Activated CD8-positive, alpha-beta memory T cell treated with anti-CD3 and anti-CD28 coated beads for 24 hours (primary cell): ENCODE data around the gene ULK4.
"Not testable (repeated sequence)": the region's sequence is repeated elsewhere in the genome, so short reads cannot be mapped to it uniquely, and the experiment has no call there.

ENCODE experiments used
- DNase-seq: peaks from one replicate; pipeline ENCODE4 v3.0.0-alpha.2; 2020

ULK4 gene

GRCh38 chr3:41556245-41556644 is 405.7 kb downstream of the ULK4 start:
- DNase-seq, result not testable (repeated sequence)

- DNase-seq, result no peak
These were observed 428.9 kb downstream of the ULK4 start for GRCh38 chr3:41532976-41533375.

GRCh38 chr3:41526995-41527573 is 434.8 kb downstream of the ULK4 start:
- no peak for DNase-seq

GRCh38 chr3:41525303-41526064 is 436.4 kb downstream of the ULK4 start:
- DNase-seq, result no peak

GRCh38 chr3:41523897-41524296 is 438.0 kb downstream of the ULK4 start:
- no peak for DNase-seq

GRCh38 chr3:41522612-41523011 is 439.3 kb downstream of the ULK4 start:
- DNase-seq, result no peak

GRCh38 chr3:41521010-41521655 is 440.8 kb downstream of the ULK4 start:
- no peak for DNase-seq

GRCh38 chr3:41519746-41520145 is 442.2 kb downstream of the ULK4 start:
- no peak for DNase-seq

- DNase-seq, result no peak
These were observed 443.3 kb downstream of the ULK4 start for GRCh38 chr3:41518626-41519025.

GRCh38 chr3:41508063-41508696 is 453.7 kb downstream of the ULK4 start:
- DNase-seq, result no peak

- no peak for DNase-seq
These were observed 454.4 kb downstream of the ULK4 start for GRCh38 chr3:41507336-41508062.

- no peak for DNase-seq
These were observed 457.8 kb downstream of the ULK4 start for GRCh38 chr3:41503998-41504623.

- no peak for DNase-seq
These were observed 459.4 kb downstream of the ULK4 start for GRCh38 chr3:41502481-41502880.

GRCh38 chr3:41502023-41502422 is 459.9 kb downstream of the ULK4 start:
- no peak for DNase-seq

GRCh38 chr3:41498847-41499246 is 463.1 kb downstream of the ULK4 start:
- DNase-seq, result no peak

GRCh38 chr3:41490360-41490759 is 471.5 kb downstream of the ULK4 start:
- DNase-seq, result no peak

- DNase-seq, result no peak
These were observed 472.7 kb downstream of the ULK4 start for GRCh38 chr3:41489231-41489630.

GRCh38 chr3:41488501-41488900 is 473.4 kb downstream of the ULK4 start:
- DNase-seq, result no peak

- DNase-seq, result no peak
These were observed 476.4 kb downstream of the ULK4 start for GRCh38 chr3:41485484-41485883.

- no peak for DNase-seq
These were observed 479.8 kb downstream of the ULK4 start for GRCh38 chr3:41482134-41482533.

- DNase-seq, result no peak
These were observed 483.6 kb downstream of the ULK4 start for GRCh38 chr3:41478278-41478677.

- no peak for DNase-seq
These were observed 484.4 kb downstream of the ULK4 start for GRCh38 chr3:41477399-41478014.
